ENCODE results near the gene TNFRSF8. TPM values are rescaled to one million over a fixed set of nuclear protein-coding genes. Genes with fewer than 3 reads are reported as not detected.
"Not testable (repeated sequence)": the region's sequence is repeated elsewhere in the genome, so short reads cannot be mapped to it uniquely, and the experiment has no call there.

TNFRSF8 gene
- not detected in 2 replicates for total RNA-seq

DNA sequence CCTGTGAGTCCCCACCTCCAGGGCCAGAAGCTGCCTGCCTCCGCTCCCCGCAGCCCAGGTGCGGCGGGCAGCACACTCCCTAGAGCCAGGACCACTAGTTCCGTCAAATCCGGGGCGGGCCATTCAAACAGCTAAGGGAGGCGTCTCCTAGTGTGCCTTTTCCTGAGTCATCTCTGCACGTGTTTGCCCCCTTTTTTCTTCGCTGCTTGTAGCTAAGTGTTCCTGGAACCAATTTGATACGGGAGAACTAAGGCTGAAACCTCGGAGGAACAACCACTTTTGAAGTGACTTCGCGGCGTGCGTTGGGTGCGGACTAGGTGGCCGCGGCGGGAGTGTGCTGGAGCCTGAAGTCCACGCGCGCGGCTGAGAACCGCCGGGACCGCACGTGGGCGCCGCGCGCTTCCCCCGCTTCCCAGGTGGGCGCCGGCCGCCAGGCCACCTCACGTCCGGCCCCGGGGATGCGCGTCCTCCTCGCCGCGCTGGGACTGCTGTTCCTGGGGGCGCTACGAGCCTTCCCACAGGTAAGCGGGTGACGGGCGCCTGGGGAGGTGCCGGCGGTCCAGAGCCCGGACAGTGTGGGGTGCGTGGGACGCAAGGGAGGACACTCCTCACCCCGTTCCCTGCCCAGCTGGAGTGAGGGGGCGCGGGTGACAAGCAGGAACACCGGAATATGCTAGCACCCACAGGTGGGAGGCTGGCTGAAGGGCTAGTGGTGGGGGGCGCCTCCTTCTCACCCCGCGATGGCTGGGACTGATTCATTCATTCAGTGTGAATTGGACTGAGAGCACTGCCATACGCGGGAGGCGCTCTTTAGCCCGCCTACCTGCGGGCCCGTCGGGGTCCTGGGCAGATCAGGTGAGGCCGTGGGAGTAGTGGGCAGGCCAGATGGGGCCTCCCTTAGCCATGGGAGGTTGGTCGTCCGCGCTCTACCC lies at the start of gene TNFRSF8:
TSS of gene TNFRSF8 (plus strand) at position 163 of the 932 bp plus-strand sequence. CDS start at position 459, 296 bp downstream.
- DNase-seq (ENCODE audit: low read depth) = no peak

DNA sequence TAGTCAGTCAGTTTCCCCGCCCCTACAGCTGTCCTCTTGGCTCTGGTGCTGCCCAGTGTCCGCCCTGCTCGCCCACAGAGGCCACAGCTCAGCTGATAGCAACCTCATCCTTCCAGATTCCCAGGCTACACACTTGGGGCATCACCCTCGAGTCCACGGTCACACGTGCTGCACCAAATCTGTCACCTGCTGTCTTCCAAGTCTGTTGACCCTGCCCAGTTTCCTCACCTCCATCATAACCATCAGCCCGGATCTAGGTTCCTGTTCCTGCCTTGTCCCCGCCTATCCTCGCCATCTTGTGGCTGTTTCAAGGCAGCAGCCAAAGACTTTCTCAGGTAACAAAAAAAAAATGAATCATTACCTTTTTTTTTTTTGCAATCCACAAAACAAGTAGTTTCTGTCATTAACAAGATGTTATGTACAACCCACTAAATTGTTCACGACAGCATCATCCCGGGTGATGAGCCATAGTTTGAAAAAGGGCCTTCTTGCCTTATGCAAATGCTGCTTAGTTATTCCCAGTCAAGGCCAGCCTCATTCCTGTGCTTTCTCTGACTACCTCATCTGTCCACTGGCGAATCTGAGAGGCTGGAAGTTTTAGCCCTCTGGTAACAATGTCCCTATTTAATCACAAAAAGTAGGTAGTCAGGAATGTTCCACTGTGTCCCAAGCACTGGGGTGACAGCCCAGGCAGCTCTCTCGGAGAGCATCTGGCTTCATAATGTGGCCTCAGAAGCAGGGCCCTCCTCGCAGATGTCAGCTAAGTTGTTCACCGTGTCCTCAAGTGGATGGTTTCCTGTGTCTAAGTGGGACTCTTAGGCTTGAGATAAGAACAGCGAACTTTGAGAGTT lies 48.7 kb upstream of the TNFRSF8 start:
- no peak for DNase-seq (ENCODE audit: low read depth)

DNA sequence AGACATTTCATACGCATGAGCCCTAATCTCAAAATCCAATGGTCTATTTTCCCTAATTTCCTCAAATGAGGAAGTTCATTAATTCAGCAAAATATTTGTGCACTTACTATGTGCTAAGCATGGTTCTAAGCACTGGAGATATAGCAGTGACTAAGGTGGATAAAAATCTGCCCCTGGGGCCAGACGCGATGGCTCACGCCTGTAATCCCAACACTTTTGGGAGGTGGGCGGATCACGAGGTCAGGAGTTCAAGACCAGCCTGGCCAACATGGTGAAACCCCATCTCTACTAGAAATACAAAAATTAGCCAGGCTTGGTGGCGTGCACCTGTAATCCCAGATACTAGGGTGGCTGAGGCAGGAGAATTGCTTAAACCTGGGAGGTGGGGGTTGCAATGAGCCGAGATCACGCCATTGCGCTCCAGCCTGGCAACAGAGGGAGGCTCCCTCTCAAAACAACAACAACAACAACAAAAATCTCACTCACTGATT lies 48.1 kb upstream of the TNFRSF8 start:
- DNase-seq (ENCODE audit: low read depth) = no peak

DNA sequence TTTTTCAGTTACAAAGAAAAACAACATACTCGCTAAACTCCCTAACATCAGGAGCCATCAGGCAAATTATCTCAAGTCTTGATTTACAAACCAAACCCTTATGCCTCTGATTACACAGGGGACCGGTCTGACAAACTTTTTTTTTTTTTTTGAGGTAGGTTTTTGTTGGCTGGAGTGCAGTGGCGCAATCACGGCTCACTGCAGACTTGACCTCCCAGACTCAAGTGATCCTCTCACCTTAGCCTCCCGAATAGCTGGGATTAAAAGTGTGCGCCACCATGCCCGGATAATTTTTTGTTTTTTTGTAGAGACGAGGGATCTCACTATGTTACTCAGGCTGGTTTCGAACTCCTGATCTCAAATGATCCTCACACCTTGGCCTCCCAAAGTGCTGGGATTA lies 47.6 kb upstream of the TNFRSF8 start:
- no peak for DNase-seq (ENCODE audit: low read depth)

DNA sequence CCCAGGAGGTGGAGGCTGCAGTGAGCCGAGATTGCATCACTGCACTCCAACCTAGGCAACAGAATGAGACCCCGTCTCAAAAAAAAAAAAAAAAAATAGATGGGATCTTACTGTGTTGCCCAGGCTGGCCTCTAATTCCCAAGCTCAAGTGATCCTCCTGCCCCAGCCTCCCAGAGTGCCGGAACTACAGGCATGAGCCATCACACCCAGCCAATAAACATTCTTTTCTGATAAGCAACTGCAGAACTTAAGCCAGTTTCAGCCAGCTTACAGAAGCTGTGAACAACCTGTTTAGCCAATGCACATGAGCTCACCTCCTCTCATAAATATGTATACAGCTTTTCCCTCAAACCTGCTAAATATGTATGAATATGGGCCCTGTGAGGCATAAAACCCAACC lies 46.9 kb upstream of the TNFRSF8 start:
- peak; percentile 47 for DNase-seq (ENCODE audit: low read depth)

DNA sequence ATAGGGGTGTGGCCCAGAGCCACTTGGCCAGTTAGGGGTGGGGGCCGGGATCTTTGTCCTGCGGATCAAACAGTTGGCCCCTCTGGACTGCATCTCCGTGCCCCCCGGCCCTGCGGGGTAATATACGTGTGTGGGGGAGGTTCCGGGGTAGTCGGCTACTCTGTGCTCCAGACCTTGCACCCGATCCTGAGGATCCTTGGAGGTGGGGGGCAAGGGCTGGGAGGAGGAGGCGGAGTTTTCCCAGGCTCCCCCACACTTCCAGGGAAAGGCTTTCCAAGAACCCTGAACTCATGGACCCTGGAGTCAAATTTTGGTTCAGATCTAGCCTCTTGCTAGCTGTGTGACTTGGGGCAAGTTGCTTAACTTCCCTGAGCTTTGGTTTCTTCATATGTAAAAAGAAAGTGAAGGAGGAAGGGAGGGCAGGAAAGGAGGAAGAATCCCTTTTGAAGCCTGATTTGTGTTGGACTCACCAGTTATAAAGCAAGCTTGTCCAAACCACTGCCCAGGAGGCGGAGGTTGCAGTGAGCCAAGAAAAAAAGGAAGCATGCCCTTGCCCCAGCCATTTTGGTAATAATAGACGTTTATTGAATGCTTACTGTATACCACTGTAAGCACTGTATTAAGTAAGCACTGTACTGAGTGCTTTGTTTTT lies 43.1 kb upstream of the TNFRSF8 start:
- peak; percentile 7 for DNase-seq (ENCODE audit: low read depth)

DNA sequence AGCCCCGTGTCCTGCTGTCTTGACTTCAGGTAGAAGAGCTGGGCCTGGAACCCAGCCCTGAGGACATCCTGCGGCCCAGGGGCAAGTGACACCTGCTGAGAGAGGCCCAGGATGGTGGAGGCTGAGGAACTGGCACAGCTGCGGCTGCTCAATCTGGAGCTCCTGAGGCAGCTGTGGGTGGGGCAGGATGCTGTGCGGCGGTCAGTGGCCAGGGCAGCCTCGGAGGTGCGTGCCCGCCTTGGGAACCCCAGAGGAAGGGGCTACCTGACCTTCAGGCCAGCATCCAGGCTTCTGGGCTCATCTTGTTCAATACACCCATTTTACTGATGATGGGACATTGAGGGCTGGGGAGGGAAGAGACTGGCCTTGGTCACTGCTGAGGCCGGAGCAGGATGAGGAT lies 41.5 kb upstream of the TNFRSF8 start:
- no peak for DNase-seq (ENCODE audit: low read depth)

DNA sequence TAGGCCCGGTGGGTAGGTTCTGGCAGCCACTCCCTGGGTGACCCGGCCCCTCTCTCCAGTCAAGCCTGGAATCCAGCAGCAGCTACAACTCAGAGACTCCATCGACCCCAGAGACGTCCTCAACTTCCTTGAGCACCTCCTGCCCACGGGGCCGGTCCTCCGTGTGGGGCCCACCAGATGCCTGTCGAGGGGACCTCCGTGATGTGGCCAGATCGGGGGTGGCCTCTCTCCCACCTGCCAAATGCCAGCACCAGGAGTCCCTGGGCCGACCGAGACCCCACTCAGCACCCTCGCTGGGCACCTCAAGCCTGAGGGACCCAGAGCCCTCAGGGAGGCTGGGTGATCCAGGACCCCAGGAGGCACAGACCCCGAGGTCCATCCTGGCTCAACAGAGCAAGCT lies 41.1 kb upstream of the TNFRSF8 start:
- no peak for DNase-seq (ENCODE audit: low read depth)

DNA sequence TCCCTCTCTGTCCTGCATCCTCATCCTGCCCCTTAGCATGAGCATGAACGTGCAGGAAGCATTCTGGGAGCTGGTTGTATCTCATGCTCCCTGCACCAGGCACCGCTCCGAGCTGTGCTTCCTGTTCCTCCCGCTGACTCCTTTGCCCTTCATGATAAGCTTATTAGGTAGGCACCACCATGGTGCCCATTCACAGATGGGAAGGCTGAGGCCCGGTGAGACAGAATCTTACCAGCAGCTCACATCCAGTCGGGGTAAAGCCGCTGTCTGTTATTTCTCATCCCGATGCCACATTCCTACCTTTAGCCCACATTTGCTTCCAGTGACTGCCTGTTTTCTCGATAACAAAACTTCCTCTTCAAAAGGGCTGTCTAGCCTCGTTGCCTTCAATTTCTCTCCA lies 36.5 kb upstream of the TNFRSF8 start:
- DNase-seq (ENCODE audit: low read depth) = no peak

DNA sequence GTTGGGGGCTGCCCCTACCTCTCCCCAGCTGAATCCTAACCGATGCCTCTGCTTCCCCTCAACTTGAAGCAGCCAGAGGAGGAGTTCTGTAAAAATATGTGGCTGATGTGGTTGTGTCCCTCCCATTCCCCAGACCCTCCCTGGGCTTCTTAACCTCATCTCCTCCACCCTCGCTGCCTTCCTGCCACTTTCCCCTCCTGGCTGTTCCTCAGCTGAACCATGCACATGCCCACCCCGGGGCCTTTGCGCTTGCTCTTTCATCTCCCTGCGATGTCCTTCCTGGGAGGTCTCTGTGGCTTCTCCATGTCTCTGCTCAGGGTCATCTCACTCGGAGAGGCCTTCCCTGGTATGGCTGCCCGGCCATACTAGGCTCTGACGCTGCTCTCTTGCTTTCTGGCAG lies 34.9 kb upstream of the TNFRSF8 start:
- no peak for DNase-seq (ENCODE audit: low read depth)

DNA sequence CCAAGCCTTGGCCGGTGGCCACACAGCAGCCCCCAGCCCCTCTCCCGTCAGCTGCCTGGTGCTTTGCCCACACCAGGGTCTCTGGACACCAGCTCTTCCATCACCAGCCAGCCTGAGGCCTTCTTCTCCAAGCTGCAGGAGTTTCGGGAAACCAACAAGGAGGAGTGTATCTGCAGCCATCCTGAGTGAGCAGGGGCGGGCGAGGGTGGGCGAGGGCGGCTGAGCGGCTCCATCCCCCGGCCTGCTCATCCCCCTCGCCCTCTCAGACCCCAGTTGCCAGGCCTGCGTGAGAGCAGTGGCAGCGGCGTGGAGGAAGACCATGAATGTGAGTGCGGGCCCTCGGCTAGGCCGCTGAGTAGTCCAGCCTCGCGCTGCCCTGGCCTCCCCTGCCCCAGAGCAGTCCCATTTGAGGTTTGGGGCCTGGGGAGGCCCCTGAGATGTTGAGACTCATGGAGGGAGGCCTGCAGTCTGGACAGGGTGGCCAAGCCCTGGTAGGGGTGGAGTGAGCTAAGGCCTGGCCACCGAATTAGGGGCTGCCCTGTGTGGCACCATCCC lies 34.1 kb upstream of the TNFRSF8 start:
- DNase-seq (ENCODE audit: low read depth) = no peak

DNA sequence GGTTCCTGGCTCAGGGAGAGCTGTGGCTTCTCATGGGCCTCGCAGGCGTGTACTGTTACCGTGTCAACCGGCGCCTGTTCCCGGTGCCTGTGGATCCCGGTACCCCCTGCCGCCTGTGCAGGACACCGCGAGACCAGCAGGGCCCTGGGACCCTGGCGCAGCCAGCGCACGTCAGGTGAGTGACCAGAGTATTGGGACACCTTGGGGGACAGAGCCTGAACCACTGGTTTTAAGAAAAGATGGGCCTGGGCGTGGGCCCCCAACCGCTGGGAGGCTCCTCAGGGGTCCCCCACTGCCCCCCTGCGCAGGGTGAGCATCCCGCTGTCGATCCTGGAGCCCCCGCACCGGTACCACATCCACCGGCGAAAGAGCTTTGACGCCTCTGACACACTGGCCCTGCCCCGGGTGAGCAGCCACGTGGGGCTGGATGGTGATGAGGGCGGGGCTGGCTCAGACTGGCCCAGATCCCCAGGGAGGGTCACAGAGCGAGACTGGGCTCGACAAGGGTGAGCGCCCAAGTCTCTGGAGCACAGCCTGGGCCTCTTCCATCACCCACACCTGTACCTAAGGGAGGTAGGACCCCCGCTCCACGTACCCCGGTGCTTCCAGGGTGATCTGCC lies 33.3 kb upstream of the TNFRSF8 start:
- no peak for DNase-seq (ENCODE audit: low read depth)

DNA sequence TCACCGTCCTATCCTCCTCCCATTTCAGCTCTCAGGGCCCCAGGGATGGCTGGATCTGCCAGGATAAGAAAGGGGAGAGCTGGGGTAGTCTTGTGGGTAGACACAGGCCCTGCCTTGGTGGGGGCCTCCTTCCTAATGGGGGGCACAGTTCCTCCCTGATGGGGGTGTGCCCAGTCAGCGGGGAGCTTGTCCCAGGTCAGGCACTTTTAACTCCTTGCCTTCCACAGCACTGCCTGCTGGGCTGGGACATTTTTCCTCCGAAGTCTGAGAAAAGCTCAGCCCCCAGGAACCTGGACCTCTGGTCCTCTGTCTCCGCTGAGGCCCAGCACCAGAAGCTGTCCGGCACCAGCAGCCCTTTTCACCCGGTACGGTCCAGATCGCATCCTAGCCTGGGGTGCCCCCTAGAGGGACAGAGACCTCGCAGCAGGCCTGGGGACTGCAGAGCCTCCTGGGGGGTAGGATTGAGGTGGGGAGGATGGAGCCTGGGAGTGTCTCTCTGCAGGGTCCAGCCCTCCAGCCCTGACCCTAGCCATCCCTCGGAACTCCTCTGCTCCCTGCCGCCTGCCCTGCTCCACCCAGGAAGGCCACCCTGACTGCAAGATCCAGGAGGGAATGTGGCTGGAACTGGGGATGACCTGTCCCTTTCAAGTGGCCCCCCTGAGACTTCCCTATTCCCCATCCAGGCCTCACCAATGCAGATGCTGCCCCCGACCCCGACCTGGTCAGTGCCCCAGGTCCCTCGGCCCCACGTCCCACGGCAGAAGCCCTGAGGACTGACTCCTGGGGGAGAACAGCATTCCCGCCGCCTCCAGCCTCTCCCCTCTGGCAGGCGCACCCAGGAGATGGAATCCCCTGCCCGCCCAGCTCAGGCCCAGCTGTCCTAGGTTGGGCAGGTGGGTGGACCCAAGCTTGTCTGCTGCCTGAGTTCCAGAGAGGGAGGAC lies 31.8 kb upstream of the TNFRSF8 start:
- no peak for DNase-seq (ENCODE audit: low read depth)

DNA sequence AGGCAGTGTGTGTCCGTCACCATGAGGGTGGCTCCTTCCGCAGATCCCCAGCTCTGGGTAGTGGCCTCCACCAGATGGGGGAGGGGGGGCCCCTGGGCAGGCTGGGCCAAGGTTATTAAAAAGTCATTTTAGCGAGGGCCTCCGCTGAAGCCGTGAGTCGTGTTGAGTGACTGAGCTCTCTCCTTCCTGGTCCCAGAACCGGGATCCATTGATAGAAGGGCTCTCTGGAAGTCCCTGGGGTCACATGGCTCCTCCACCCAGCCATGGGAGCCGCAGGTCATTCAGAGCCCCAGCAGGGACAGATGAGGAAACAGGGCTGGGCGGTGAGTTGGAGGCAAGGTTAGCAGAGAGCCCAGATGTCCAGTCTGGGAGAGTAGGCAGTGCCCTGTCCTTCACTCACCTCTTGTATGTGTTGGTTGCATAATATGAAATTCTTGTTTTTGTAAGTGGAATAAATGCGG lies 30.9 kb upstream of the TNFRSF8 start:
- no peak for DNase-seq (ENCODE audit: low read depth)

DNA sequence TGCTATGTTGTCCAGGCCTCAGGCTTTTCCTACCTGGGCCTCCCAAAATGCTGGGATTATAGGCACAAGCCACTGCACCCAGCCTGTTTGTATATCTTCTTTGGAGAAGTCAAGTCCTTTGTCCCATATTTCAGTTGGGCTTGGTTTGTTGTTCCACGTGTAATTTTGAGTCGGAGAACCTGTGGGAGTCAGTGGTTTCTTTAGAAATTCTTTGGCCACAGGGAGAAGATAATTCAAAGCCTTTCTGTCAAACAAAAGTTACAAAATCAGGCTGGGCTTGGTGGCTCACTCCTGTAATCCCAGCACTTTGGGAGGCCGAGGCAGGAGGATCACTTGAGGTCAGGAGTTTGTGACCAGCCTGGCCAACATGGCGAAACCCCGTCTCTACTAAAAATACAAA lies 29.7 kb upstream of the TNFRSF8 start:
- not testable (repeated sequence) for DNase-seq (ENCODE audit: low read depth)

DNA sequence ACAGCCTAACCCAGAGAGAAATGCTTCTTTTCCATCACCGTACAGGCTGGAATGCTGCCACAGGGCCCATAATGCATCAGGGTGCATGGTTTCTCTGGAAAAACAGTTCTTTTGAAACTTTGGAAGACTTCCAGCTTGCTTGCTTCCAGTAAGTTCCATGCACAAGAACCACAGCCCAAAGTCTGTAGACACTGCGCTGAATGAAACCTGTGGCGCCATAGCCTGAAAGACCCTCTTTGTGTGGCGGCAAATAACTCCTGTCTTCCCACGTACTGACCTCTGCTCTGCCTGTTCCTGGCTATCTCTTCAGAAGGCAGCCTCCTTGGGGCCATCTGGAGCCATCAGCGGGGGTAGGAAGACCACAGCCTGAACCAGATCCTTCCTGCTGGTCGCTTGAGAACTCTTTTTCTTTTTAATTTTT lies 28.7 kb upstream of the TNFRSF8 start:
- peak; percentile 14 for DNase-seq (ENCODE audit: low read depth)

DNA sequence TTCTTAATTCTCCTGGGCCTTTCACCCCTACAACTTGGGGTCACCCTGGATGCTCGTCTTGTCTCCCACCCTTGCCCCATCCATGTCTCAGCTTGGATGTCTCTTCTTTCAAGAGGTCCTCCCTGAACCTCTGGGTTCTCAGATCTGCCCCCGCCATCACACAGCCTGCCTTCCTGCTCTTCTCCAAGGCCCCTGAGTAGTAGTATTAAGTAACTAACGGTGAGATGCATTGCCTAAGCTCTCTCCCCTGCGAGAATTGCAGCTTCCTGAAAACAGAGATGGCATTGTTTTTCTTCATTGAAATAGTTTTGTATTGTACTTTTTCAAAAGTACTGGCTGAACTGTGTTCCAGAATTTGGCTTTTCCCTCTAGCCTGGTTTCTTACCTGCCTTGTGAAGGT lies 27.8 kb upstream of the TNFRSF8 start:
- no peak for DNase-seq (ENCODE audit: low read depth)

DNA sequence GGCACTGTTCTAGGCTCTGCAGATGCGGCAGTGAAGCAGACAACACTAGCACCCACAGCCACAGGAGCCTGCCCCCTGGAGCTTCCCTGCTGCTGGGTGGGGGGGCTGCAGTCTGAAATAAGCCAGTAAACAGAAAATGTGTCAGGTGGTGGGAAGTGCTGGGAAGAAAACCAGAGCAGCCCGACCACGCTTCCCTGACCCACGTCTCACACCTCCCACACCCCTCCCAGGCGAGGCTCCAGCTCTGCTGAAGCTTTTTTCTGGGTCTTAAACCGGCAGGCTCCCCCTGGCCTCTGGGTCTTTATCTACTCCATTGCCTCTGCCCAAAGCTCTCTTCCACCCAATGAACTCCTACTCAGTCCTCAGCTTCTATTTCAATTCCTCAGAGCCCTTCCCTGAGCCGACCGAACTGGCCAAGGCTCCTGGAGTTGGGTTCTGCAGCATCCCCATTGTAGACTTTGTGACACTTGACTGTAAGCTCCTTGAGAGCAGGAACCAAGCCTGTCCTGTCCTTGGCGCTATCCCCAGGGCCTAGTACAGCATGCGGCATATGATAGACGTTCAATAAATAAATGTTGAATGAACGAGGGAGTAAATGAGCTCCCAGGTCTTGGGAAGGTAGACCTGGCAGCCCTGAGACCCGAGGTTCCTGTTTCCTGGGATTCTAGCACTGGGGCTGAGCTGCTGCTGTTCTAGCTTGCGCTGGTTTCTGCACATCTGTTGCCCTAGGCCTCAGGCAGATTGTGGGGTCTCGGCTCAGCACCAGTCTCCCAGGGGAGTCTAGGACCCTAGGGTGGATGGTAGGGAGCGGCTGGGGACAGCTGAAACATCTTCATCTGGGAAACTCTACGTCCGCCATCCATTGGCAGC lies 25.4 kb upstream of the TNFRSF8 start:
- DNase-seq (ENCODE audit: low read depth) = no peak
